Caco-2 (cell line): ENCODE data around the gene KPNA6. TPM values are rescaled to one million over a fixed set of nuclear protein-coding genes. Genes with fewer than 3 reads are reported as not detected.
"Not testable (repeated sequence)": the region's sequence is repeated elsewhere in the genome, so short reads cannot be mapped to it uniquely, and the experiment has no call there.

Experiments used
- BruUV-seq: library from RNA; stranded (reverse); fragments of 400-500 nt; replicated peaks from 2 replicates; lab custom pipeline; 2021; lab: Mats Ljungman, UMichigan
- CTCF ChIA-PET: fragments of 300-600 bp; sonication (Branson Sonifier 250); formaldehyde crosslinking; loops from one replicate; lab custom pipeline; 2022; ENCODE audit warnings: antibody characterized with exemption; lab: Charles Lee
- POLR2A ChIA-PET: fragments of 300-600 bp; sonication (Branson Sonifier 250); formaldehyde crosslinking; loops from one replicate; lab custom pipeline; 2022; ENCODE audit warnings: antibody characterized with exemption; lab: Charles Lee
- DNase-seq, 2 experiments: peaks; one replicate each; pipeline versions ENCODE4 v3.0.0 to v3.0.0-alpha.2; 2020 to 2022
- H3K27me3 ChIP-seq: replicated peaks from 2 replicates; pipeline ENCODE4 v1.6.0; 2011; ENCODE audit warnings: low read length; ENCODE audit not compliant: control insufficient read depth, insufficient read depth
- H3K36me3 ChIP-seq: 2 replicates; pipeline ENCODE4 v1.5.1; 2011; ENCODE audit warnings: low read length; ENCODE audit not compliant: control insufficient read depth, insufficient read depth
- H3K4me1 ChIP-seq: fragments of 250-450 bp; sonication (Bioruptor Pico); 2 replicates; pipeline ENCODE4 v1.5.1; 2020; ENCODE audit warnings: mild to moderate bottlenecking
- H3K4me3 ChIP-seq: 2 replicates; pipeline ENCODE4 v1.5.1; 2011; ENCODE audit warnings: low read depth, mild to moderate bottlenecking, control low read depth, low read length
- H3K9me3 ChIP-seq: fragments of 250-450 bp; sonication (Bioruptor Pico); 2 replicates; pipeline ENCODE4 v1.5.1; 2020; ENCODE audit warnings: mild to moderate bottlenecking, moderate library complexity
- H3K27ac Mint-ChIP-seq: one replicate; pipeline ENCODE4 v1.8.0; 2022; ENCODE audit warnings: mixed read lengths; ENCODE audit not compliant: unreplicated experiment
- H3K27me3 Mint-ChIP-seq: one replicate; pipeline ENCODE4 v1.8.0; 2022; ENCODE audit warnings: mixed read lengths; ENCODE audit not compliant: insufficient read depth, unreplicated experiment
- H3K36me3 Mint-ChIP-seq: one replicate; pipeline ENCODE4 v1.8.0; 2022; ENCODE audit warnings: mild to moderate bottlenecking, mixed read lengths; ENCODE audit not compliant: insufficient read depth, unreplicated experiment
- H3K4me1 Mint-ChIP-seq: one replicate; pipeline ENCODE4 v1.8.0; 2022; ENCODE audit warnings: low read depth, mixed read lengths; ENCODE audit not compliant: unreplicated experiment
- H3K4me3 Mint-ChIP-seq: one replicate; pipeline ENCODE4 v1.8.0; 2022; ENCODE audit warnings: mild to moderate bottlenecking, moderate library complexity, mixed read lengths; ENCODE audit not compliant: unreplicated experiment
- H3K9me3 Mint-ChIP-seq: one replicate; pipeline ENCODE4 v1.8.0; 2022; ENCODE audit warnings: mixed read lengths; ENCODE audit not compliant: unreplicated experiment
- intact Hi-C: fragments of 100-400 bp; cut with micrococcal nuclease; formaldehyde crosslinking; loops from one replicate; pipeline ENCODE4 v1.10.0; 2022; ENCODE audit not compliant: unreplicated experiment
- total RNA-seq: library from RNA; stranded (reverse); gene quantifications from 2 replicates; pipeline ENCODE4 v1.2.3, GENCODE V29; 2022
- TF ChIP-seq, protein P1 (sequence below), 2 experiments: fragments of 200-600 bp in 1 of 2; IDR thresholded peaks; 1 replicate in 1 of 2; 2 replicates in 1 of 2; pipeline versions ENCODE4 v1.5.1 to v1.8.0; 2011 to 2022; ENCODE audit warnings: antibody characterized with exemption in 1 of 2, control low read depth in 1 of 2, inconsistent platforms in 1 of 2, low read depth in 1 of 2, low read length in 1 of 2, mild to moderate bottlenecking in 1 of 2, moderate library complexity in 1 of 2; ENCODE audit not compliant: insufficient read depth in 1 of 2, severe bottlenecking in 1 of 2, unreplicated experiment in 1 of 2

The KPNA6 gene
- total RNA-seq, 1 experiment from 2014 or later: 52.8 TPM

DNA sequence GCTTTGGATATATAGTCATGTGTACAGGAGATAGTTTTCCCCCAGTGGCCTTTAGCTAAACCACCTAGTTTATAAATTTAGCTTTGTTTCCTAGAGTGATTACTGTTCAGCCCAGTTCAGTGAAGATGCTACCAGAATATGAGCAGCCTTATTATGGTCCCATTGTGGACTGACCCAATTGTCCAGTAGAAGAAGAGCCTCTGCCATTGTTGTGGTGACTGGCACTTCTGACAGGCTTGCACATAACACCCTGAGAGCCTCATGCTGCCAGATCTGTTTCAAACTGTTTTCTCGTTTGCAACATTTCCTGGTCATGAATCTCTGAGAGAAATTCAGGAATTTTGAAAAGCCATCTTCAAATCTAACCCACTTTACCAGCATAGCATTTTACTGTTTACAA, 20.6 kb downstream of the KPNA6 start:
- H3K27ac Mint-ChIP-seq: no peak overlapping the region
- TF ChIP-seq, protein P1, sequence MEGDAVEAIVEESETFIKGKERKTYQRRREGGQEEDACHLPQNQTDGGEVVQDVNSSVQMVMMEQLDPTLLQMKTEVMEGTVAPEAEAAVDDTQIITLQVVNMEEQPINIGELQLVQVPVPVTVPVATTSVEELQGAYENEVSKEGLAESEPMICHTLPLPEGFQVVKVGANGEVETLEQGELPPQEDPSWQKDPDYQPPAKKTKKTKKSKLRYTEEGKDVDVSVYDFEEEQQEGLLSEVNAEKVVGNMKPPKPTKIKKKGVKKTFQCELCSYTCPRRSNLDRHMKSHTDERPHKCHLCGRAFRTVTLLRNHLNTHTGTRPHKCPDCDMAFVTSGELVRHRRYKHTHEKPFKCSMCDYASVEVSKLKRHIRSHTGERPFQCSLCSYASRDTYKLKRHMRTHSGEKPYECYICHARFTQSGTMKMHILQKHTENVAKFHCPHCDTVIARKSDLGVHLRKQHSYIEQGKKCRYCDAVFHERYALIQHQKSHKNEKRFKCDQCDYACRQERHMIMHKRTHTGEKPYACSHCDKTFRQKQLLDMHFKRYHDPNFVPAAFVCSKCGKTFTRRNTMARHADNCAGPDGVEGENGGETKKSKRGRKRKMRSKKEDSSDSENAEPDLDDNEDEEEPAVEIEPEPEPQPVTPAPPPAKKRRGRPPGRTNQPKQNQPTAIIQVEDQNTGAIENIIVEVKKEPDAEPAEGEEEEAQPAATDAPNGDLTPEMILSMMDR (IDR thresholded peaks at IDR 0.05; ENCODE audit: insufficient read depth in 1 of 2, low read depth in 1 of 2, low read length in 1 of 2, severe bottlenecking in 1 of 2, unreplicated experiment in 1 of 2): no peak
- no peaks in the 10 kb centered on the region for H3K4me1 Mint-ChIP-seq
- no peak overlapping the region for H3K4me3 Mint-ChIP-seq
- ChIA-PET POLR2A (no interaction called here), CTCF (no interaction called here)
- Histone ChIP-seq H3K9me3 (no peaks in the 10 kb centered on the region), H3K36me3 (no peaks in the 10 kb centered on the region), H3K27me3 (no peaks in the 10 kb centered on the region), H3K4me3 (no peak overlapping the region), H3K4me1 (no peaks in the 10 kb centered on the region)
- H3K36me3 Mint-ChIP-seq: peaks cover 6% of the 10 kb centered on the region
- H3K27me3 Mint-ChIP-seq: no peaks in the 10 kb centered on the region
- intact Hi-C loops: no loop called here
- no TSS peak for BruUV-seq
- H3K9me3 Mint-ChIP-seq: no peaks in the 10 kb centered on the region
- no peak for DNase-seq

DNA sequence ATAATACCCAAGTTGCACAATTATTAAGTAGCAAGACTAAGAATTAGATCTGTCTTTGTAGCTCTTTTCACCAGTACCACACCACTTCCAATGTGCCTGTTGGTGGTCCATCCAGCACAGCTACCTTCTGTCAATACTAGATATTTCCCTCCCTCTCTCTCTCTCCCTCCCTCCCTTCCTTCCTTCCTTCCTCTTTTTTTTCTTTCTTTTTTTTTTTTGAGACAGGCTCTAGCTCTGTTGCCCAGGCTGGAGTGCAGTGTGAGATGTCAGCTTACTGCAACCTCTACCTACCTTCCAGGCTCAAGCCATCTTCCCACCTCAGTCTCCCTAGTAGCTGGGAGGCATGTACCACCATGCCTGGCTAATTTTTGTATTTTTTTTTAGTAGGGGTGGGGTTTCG, 21.1 kb downstream of the KPNA6 start:
- H3K9me3 Mint-ChIP-seq: no peaks in the 10 kb centered on the region
- H3K36me3 Mint-ChIP-seq: peaks cover 9% of the 10 kb centered on the region
- H3K27me3 ChIP-seq: no peaks in the 10 kb centered on the region
- H3K9me3 ChIP-seq: no peaks in the 10 kb centered on the region
- no peaks in the 10 kb centered on the region for H3K4me1 ChIP-seq
- no peak overlapping the region for H3K27ac Mint-ChIP-seq
- DNase-seq: no peak
- intact Hi-C loops: no loop called here
- H3K4me3 Mint-ChIP-seq: no peak overlapping the region
- BruUV-seq: no TSS peak
- CTCF ChIA-PET: no interaction called here
- H3K36me3 ChIP-seq: no peaks in the 10 kb centered on the region
- TF ChIP-seq, protein P1 (IDR thresholded peaks at IDR 0.05; ENCODE audit: insufficient read depth in 1 of 2, low read depth in 1 of 2, low read length in 1 of 2, severe bottlenecking in 1 of 2, unreplicated experiment in 1 of 2): no peak
- no peak overlapping the region for H3K4me3 ChIP-seq
- H3K27me3 Mint-ChIP-seq: no peaks in the 10 kb centered on the region
- H3K4me1 Mint-ChIP-seq: no peaks in the 10 kb centered on the region
- POLR2A ChIA-PET: no interaction called here

DNA sequence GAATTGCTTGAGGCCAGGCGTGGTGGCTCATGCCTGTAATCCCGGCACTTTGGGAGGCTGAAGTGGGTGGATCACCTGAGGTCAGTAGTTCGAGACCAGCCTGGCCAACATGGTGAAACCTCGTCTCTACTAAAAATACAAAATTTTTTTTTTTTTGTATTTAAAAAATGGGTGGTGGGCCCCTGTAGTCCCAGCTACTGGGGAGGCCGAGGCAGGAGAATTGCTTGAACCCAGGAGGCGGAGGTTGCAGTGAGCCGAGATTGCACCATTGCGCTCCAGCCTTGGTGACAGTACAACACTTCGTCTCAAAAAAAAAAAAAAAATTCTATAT, 26.1 kb downstream of the KPNA6 start:
- H3K9me3 Mint-ChIP-seq, DNase-seq, intact Hi-C loops, H3K9me3 ChIP-seq, H3K27me3 Mint-ChIP-seq, H3K4me3 ChIP-seq, H3K36me3 ChIP-seq, H3K4me3 Mint-ChIP-seq, H3K27me3 ChIP-seq, H3K4me1 ChIP-seq, BruUV-seq: not testable (repeated sequence)
- CTCF ChIA-PET: interaction anchor here (0.7 kb wide), 1 partner anchor 316 kb away, joined by 3 read pairs; no protein-coding TSS in a partner anchor
- peaks cover 15% of the 10 kb centered on the region for H3K36me3 Mint-ChIP-seq
- peaks cover 14% of the 10 kb centered on the region for H3K4me1 Mint-ChIP-seq
- H3K27ac Mint-ChIP-seq: peak overlapping the region; percentile 76
- POLR2A ChIA-PET: interaction anchor here (0.6 kb wide), 1 partner anchor 26 kb away, joined by 4 read pairs; the partner anchor contains the start of gene KPNA6

DNA sequence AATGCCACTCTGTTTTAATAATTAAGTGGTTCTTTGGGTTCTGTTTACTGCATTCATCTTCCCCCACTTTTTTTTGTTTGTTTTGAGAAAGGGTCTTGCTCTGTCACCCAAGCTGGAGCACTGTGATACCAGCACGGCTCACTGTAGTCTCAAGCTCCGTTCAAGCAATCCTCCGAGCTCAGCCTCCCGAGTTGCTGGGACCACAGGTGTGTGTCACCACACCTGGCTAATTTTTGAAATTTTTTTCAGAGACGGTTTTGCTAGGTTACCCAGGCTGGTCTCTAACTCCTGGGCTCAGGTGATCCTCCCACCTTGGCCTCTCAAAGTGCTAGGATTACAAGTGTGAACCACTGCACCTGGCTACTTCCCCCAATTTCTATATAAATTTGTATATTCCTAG, 29.3 kb downstream of the KPNA6 start:
- H3K4me1 Mint-ChIP-seq: peaks cover 23% of the 10 kb centered on the region
- intact Hi-C loops: no loop called here
- Histone ChIP-seq H3K4me1 (peaks cover 7% of the 10 kb centered on the region; the same call in 1 of the 2 replicates), H3K36me3 (no peaks in the 10 kb centered on the region), H3K9me3 (no peaks in the 10 kb centered on the region), H3K27me3 (no peaks in the 10 kb centered on the region), H3K4me3 (no peak overlapping the region)
- BruUV-seq: no TSS peak
- DNase-seq: no peak
- POLR2A ChIA-PET: no interaction called here
- no peak overlapping the region for H3K27ac Mint-ChIP-seq
- CTCF ChIA-PET: no interaction called here
- no peak overlapping the region for H3K4me3 Mint-ChIP-seq
- H3K27me3 Mint-ChIP-seq: no peaks in the 10 kb centered on the region
- H3K36me3 Mint-ChIP-seq: peaks cover 15% of the 10 kb centered on the region
- TF ChIP-seq, protein P1 (IDR thresholded peaks at IDR 0.05; ENCODE audit: insufficient read depth in 1 of 2, low read depth in 1 of 2, low read length in 1 of 2, severe bottlenecking in 1 of 2, unreplicated experiment in 1 of 2): no peak
- no peaks in the 10 kb centered on the region for H3K9me3 Mint-ChIP-seq
